ENCODE measurements around the gene RGPD8.

DNA sequence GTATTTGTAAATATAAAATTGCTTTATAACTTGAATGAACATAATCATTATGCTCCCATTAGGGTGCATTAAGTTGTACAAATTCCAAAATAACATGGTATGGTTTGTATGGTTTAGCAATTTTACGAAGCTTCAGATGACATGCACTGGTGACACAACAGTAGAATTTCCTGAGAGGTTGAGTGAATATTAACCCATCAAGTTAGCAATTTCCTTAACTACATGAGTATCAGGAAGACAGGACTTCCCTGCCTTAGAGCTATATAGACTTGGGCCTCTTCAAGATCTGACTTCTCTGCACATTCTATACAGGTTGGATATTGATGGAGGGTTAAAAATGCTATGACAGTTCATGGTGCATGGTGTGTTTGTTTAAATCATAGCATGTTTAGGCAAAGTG, 97.8 kb downstream of the RGPD8 start:
- TF ChIP-seq GATA2 (IDR thresholded peaks at IDR 0.05; ENCODE audit: low read depth, low read length) = no peak
- no peak for TF ChIP-seq GATA3 (IDR thresholded peaks at IDR 0.05; ENCODE audit: low read depth, low read length)

Data from SH-SY5Y (cell line).